NCI-H2029 (cell line): Measurements from ENCODE around the gene CETN2.
"Not testable (repeated sequence)": the region's sequence is repeated elsewhere in the genome, so short reads cannot be mapped to it uniquely, and the experiment has no call there.

Experiments used
- DNase-seq: peaks from one replicate; lab custom pipeline; 2025; lab: John Stamatoyannopoulos, UW

The CETN2 gene

GRCh38 chrX:152832520-152832919 lies 2.0 kb upstream of the CETN2 start:
- no peak for DNase-seq

- no peak for DNase-seq
Observed at GRCh38 chrX:152831391-152831790, 834 bp upstream of the CETN2 start.

- DNase-seq, result no peak
Observed at GRCh38 chrX:152824841-152825374, 5.6 kb downstream of the CETN2 start.

GRCh38 chrX:152823657-152824056 lies 6.9 kb downstream of the CETN2 start:
- DNase-seq, result no peak

- no peak for DNase-seq
Observed at GRCh38 chrX:152822383-152823086, 8.0 kb downstream of the CETN2 start.

- no peak for DNase-seq
Observed at GRCh38 chrX:152821145-152821765, 9.3 kb downstream of the CETN2 start.

- no peak for DNase-seq
Observed at GRCh38 chrX:152819732-152820131, 10.8 kb downstream of the CETN2 start.

- no peak for DNase-seq
Observed at GRCh38 chrX:152819266-152819665, 11.3 kb downstream of the CETN2 start.

- DNase-seq, result no peak
Observed at GRCh38 chrX:152818356-152818755, 12.2 kb downstream of the CETN2 start.

GRCh38 chrX:152817078-152817764 lies 13.3 kb downstream of the CETN2 start:
- no peak for DNase-seq

- no peak for DNase-seq
Observed at GRCh38 chrX:152814048-152814447, 16.5 kb downstream of the CETN2 start.

- no peak for DNase-seq
Observed at GRCh38 chrX:152813206-152813605, 17.4 kb downstream of the CETN2 start.

- no peak for DNase-seq
Observed at GRCh38 chrX:152810403-152810802, 20.2 kb downstream of the CETN2 start.

- no peak for DNase-seq
Observed at GRCh38 chrX:152806035-152806434, 24.5 kb downstream of the CETN2 start.

GRCh38 chrX:152798945-152799344 lies 31.6 kb downstream of the CETN2 start:
- no peak for DNase-seq

GRCh38 chrX:152787062-152787461 lies 43.5 kb downstream of the CETN2 start:
- not testable (repeated sequence) for DNase-seq
